ENCODE results near the gene ZC3HAV1. TPM values are rescaled to one million over a fixed set of nuclear protein-coding genes. Genes with fewer than 3 reads are reported as not detected.

ZC3HAV1 gene
- polyA plus RNA-seq, 1 of the 3 experiments (the other 2 are of a cell fraction): 11.2 TPM

GRCh38 chr7:139114585-139114984 is 5.1 kb upstream of the ZC3HAV1 start:
- Histone ChIP-seq H3K79me2 (ENCODE audit: insufficient read depth) (no peaks in the 10 kb centered on the region), H3K9ac (no peak overlapping the region), H3K27me3 (ENCODE audit: insufficient read depth) (no peaks in the 10 kb centered on the region), H3K36me3 (replicated peaks in 1 of 2; ENCODE audit: control insufficient read depth in 1 of 2, insufficient read depth in 2 of 2, low read length in 1 of 2) (no peaks in the 10 kb centered on the region), H4K20me1 (ENCODE audit: insufficient read depth) (no peaks in the 10 kb centered on the region), H3F3A (replicated peaks; ENCODE audit: insufficient read depth) (peaks cover 6% of the 10 kb centered on the region), H3K9me2 (no peaks in the 10 kb centered on the region), H3K4me2 (no peak overlapping the region), H2AFZ (ENCODE audit: low read depth) (no peak overlapping the region), H3K4me3 (ENCODE audit: low read depth in 2 of 2, low read length in 1 of 2) (no peak overlapping the region), H3K4me1 (ENCODE audit: control insufficient read depth in 1 of 2, insufficient read depth in 2 of 2, low read depth in 1 of 2, low read length in 1 of 2) (peaks cover 0 to 10% of the 10 kb centered on the region in 2 experiments; a peak in 1 of 4 replicates), H3K27ac (ENCODE audit: low read depth in 2 of 2, low read length in 1 of 2) (no peak overlapping the region), H3K9me3 (no peaks in the 10 kb centered on the region)
- WGBS (ENCODE audit: low lambda C conversion rate): 68% methylated on average over 5 of the region's 5 CpGs
- POLR2A ChIA-PET: interaction anchor here (1.0 kb wide), 1 partner anchor 19 kb away, joined by 3 read pairs; a partner anchor contains a TSS
- TF ChIP-seq REST (IDR thresholded peaks at IDR 0.05; ENCODE audit: low read depth, low read length) (no peak), FOXM1 (IDR thresholded peaks at IDR 0.05; ENCODE audit: low read depth) (no peak), TAF1 (IDR thresholded peaks at IDR 0.05; ENCODE audit: borderline replicate concordance, low read depth, low read length) (no peak), TCF12 (IDR thresholded peaks at IDR 0.05) (no peak), NFIC (IDR thresholded peaks at IDR 0.05; ENCODE audit: borderline replicate concordance) (no peak), SMC3 (IDR thresholded peaks at IDR 0.05; ENCODE audit: low read depth, low read length) (no peak), JUND (IDR thresholded peaks at IDR 0.05) (no peak), MEF2A (IDR thresholded peaks at IDR 0.05; ENCODE audit: borderline replicate concordance, low read depth) (no peak), RCOR1 (IDR thresholded peaks at IDR 0.05; ENCODE audit: low read length) (no peak), YY1 (IDR thresholded peaks at IDR 0.05; ENCODE audit: low read depth) (no peak), FOXJ3 (CRISPR knock-in tag; IDR thresholded peaks at IDR 0.05) (no peak), IRF3 (IDR thresholded peaks at IDR 0.05; ENCODE audit: low read depth, low read length) (no peak), ZBTB33 (IDR thresholded peaks at IDR 0.05; ENCODE audit: borderline replicate concordance, low read depth) (no peak), EZH2phosphoT487 (IDR thresholded peaks at IDR 0.05; ENCODE audit: borderline replicate concordance, low read depth) (no peak), FOSL2 (IDR thresholded peaks at IDR 0.05; ENCODE audit: borderline replicate concordance, low read depth) (no peak), GATA2 (CRISPR knock-in tag; IDR thresholded peaks at IDR 0.05) (no peak)
- DNase-seq: no peak
- CTCF ChIA-PET: interaction anchor here (0.7 to 1.3 kb wide), 5 partner anchors 17 to 228 kb away, joined by 3 to 4 read pairs (median 3); no protein-coding TSS in a partner anchor

Measured in SK-N-SH (cell line).